Body of pancreas (tissue), 4 donors: ENCODE data around the gene PRTG. TPM values are rescaled to one million over a fixed set of nuclear protein-coding genes. Genes with fewer than 3 reads are reported as not detected.
"Not testable (repeated sequence)": the region's sequence is repeated elsewhere in the genome, so short reads cannot be mapped to it uniquely, and the experiment has no call there.

Experiments
- ATAC-seq: fragments of 150-250 bp; one replicate; pipeline ENCODE4 v1.9.1; 2016
- DNase-seq, 4 donors: peaks; one replicate each; pipeline ENCODE4 v3.0.0-alpha.2; 2019
- H3K27ac ChIP-seq, 4 donors: fragments of 200-600 bp; sonication (generic); 1 replicate in 3 of 4; 2 replicates in 1 of 4; pipeline versions ENCODE4 v1.5.1 to v1.6.1; 2016 to 2019; ENCODE audit warnings: mild to moderate bottlenecking in 1 of 4, mixed read lengths in 1 of 4, moderate library complexity in 1 of 4
- H3K27me3 ChIP-seq, 2 donors: fragments of 200-600 bp; sonication (generic); one replicate each; pipeline ENCODE4 v1.6.0; 2016; ENCODE audit warnings: mild to moderate bottlenecking in 1 of 2
- H3K36me3 ChIP-seq, 2 donors: fragments of 200-600 bp; sonication (generic); replicated peaks in 1 of 2; 2 replicates each; pipeline ENCODE4 v1.5.1; 2016; ENCODE audit warnings: low read depth in 2 of 2; ENCODE audit not compliant: insufficient read depth in 1 of 2
- H3K4me1 ChIP-seq: fragments of 200-600 bp; sonication (generic); one replicate; pipeline ENCODE4 v1.6.0; 2016
- H3K4me3 ChIP-seq, 2 donors: fragments of 200-600 bp; sonication (generic); 1 replicate in 1 of 2; 2 replicates in 1 of 2; pipeline ENCODE4 v1.5.1; 2016 to 2019
- H3K9me3 ChIP-seq, 3 donors: fragments of 200-600 bp; sonication (generic); 1 replicate in 2 of 3; 2 replicates in 1 of 3; pipeline ENCODE4 v1.5.1; 2016
- CTCF ChIP-seq, 7 experiments: fragments of 450-650 bp in 4 of 7; fragments of 200-600 bp in 3 of 7; sonication (generic) in 3 of 7; IDR thresholded peaks; one replicate each; pipeline ENCODE4 v1.5.1; 2016 to 2019; ENCODE audit warnings: antibody characterized with exemption in 7 of 7
- POLR2A ChIP-seq, 3 donors: fragments of 450-650 bp; IDR thresholded peaks; one replicate each; pipeline ENCODE4 v1.6.1; 2016; ENCODE audit warnings: antibody characterized with exemption in 3 of 3, mild to moderate bottlenecking in 2 of 3
- WGBS, 2 donors: methylation state at CpG; one replicate each; pipeline ENCODE4 v1.1.5; 2017; 5-methylcytosine and 5-hydroxymethylcytosine counted together
- intact Hi-C: fragments of 100-400 bp; cut with DNase I; formaldehyde crosslinking; loops from one replicate; pipeline ENCODE4 v1.15.1; 2023
- total RNA-seq, 2 donors: library from RNA; depleted of rRNA; stranded (reverse); fragments of >200 nt; gene quantifications; one replicate each; pipeline ENCODE4 v1.1.0, GENCODE V29; 2016

PRTG gene
- total RNA-seq, 2 donors from 2014 or later: 1.0 to 4.0 TPM

DNA sequence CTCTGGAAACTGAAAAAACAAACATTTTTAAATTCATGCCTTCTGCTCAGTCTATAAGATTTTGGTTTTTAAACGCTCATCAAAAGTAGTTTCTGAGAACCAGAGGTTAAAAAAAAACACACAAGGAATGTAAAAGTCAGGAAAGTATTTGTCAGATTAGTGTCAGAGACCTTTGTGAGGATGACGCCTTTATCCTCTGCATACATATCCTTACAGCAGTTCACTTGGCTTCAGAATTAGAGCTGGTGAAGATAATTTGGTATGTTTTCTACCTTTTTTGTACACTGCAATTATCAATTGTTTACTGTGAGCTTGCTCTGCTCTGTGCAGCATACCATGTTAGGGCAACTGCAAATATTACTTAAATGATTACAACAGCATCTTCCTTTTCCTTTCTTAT is 8.3 kb downstream of the PRTG start:
- no peak overlapping the region for H3K27ac ChIP-seq
- no peak for ATAC-seq

DNA sequence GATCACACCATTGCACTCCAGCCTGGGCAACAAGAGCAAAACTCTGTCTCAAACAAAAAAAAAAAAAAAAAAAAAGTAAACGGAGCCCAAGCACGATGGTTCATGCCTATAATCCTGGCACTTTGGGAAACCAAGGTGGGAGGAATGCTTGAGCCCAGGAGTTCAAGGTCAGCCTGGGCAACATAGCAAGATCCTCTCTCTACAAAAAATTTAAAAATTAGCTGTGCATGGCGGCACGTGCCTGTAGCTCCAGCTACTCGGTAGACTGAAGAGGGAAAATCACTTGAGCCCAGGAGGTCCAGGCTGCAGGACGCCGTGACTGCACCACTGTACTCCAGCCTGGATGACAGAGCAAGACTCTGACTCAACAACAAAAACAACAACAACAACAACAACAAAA is 9.5 kb downstream of the PRTG start:
- H3K4me3 ChIP-seq, H3K4me1 ChIP-seq, H3K27ac ChIP-seq, ATAC-seq, H3K36me3 ChIP-seq, H3K9me3 ChIP-seq, H3K27me3 ChIP-seq, DNase-seq, intact Hi-C loops: not testable (repeated sequence)
- WGBS, 2 donors: 88 to 93% methylated on average over 7 of the region's 7 CpGs

More for the DNA sequence above, 8.3 kb downstream of the PRTG start:
- no peak for DNase-seq
- intact Hi-C loops: no loop called here
- no peaks in the 10 kb centered on the region for H3K4me1 ChIP-seq
- TF ChIP-seq POLR2A (IDR thresholded peaks at IDR 0.05) (no peak), CTCF (IDR thresholded peaks at IDR 0.05) (no peak)
- no peaks in the 10 kb centered on the region for H3K36me3 ChIP-seq
- WGBS, 2 donors: 53 to 68% methylated on average over 2 of the region's 2 CpGs
- H3K9me3 ChIP-seq: no peaks in the 10 kb centered on the region
- H3K4me3 ChIP-seq: no peak overlapping the region
- peaks cover 0 to 5% of the 10 kb centered on the region in 2 donors for H3K27me3 ChIP-seq

GRCh38 chr15:55721554-55722185 is 21.3 kb downstream of the PRTG start:
- WGBS, 2 donors: 20 to 22% methylated on average over 3 of the region's 3 CpGs
- no peak for DNase-seq
- Histone ChIP-seq H3K27me3 (no peaks in the 10 kb centered on the region), H3K27ac (no peak overlapping the region), H3K9me3 (no peaks in the 10 kb centered on the region), H3K36me3 (no peaks in the 10 kb centered on the region), H3K4me1 (no peaks in the 10 kb centered on the region), H3K4me3 (no peak overlapping the region)
- intact Hi-C loops: no loop called here
- TF ChIP-seq POLR2A (IDR thresholded peaks at IDR 0.05): no peak
- no peak for TF ChIP-seq CTCF (IDR thresholded peaks at IDR 0.05)
- ATAC-seq: no peak

DNA sequence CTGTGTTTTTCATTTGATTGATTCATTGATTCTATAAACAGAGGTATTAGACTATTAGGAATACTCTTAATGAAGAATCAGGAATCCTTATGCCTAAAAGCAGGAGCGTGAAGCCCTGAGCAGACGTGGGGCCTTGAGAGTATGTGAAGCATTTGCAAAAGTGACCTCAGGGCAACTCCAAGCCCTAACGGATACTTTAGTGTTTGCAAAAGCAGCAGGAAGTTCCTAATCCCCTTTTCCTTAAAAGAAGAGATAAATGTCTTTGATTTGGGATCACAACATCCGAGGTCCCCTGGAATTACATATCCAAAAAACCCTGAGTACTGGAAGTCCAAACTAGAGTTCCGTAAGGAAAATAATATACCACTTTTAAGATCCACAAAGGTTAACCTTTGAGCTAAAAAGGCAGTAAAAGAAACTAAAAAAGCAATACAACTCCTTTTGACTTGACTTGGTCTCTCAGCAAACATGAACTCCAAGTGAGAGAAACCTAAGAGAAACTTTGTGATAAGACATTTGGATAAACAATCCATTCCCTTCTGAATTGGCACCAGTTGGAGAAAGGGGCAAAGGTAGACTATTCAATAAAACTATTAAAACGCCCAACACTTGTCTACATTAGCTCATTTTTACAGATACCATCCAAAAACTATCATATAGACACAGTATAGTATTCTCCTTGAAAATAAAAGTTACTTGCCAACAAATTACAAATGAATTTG is 27.4 kb downstream of the PRTG start:
- ATAC-seq: no peak
- intact Hi-C loops: no loop called here
- Histone ChIP-seq H3K27ac (no peak overlapping the region), H3K36me3 (no peaks in the 10 kb centered on the region), H3K4me3 (no peak overlapping the region), H3K4me1 (no peaks in the 10 kb centered on the region), H3K27me3 (no peaks in the 10 kb centered on the region), H3K9me3 (no peaks in the 10 kb centered on the region)
- TF ChIP-seq POLR2A (IDR thresholded peaks at IDR 0.05): no peak
- TF ChIP-seq CTCF (IDR thresholded peaks at IDR 0.05): no peak
- WGBS, 2 donors: 67 to 72% methylated on average over 6 of the region's 6 CpGs
- DNase-seq: no peak

- Histone ChIP-seq H3K4me3 (no peak overlapping the region), H3K9me3 (no peaks in the 10 kb centered on the region), H3K27me3 (no peaks in the 10 kb centered on the region), H3K36me3 (no peaks in the 10 kb centered on the region), H3K27ac (no peak overlapping the region), H3K4me1 (no peaks in the 10 kb centered on the region)
- 22 to 49% methylated on average over 2 of the region's 2 CpGs for WGBS, 2 donors
- TF ChIP-seq POLR2A (IDR thresholded peaks at IDR 0.05): no peak
- no peak for TF ChIP-seq CTCF (IDR thresholded peaks at IDR 0.05)
- no peak for ATAC-seq
- no peak for DNase-seq
- intact Hi-C loops: no loop called here
These were observed 28.9 kb downstream of the PRTG start for GRCh38 chr15:55714064-55714463.
